Activated CD8-positive, alpha-beta memory T cell treated with anti-CD3 and anti-CD28 coated beads, Interleukin-2, amount 50 U/mL, for 4 hours (primary cell): ENCODE results near the gene SLC13A5.
"Not testable (repeated sequence)": the region's sequence is repeated elsewhere in the genome, so short reads cannot be mapped to it uniquely, and the experiment has no call there.

Experiments used
- DNase-seq: peaks from one replicate; pipeline ENCODE4 v3.0.0-alpha.2; 2020

The SLC13A5 gene

DNA sequence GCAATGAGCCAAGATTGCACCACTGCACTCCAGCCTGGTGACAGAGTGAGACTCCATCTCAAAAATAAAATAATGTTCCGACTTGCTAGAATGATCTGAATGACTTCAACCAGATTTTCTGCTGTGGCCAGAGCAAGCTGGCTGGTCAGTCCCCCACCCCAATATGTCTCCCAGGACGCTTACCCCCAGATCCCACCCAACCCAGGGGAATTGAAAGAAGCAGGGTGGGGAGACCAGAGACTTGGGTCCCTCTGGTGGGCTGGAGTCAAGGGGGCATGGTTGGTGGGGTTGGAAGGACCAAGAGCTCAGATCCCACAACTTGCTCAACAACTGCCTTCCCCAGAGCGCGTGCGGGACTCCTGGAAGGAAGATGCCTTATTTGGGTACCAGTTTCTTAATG, 54.8 kb downstream of the SLC13A5 start:
- not testable (repeated sequence) for DNase-seq

DNA sequence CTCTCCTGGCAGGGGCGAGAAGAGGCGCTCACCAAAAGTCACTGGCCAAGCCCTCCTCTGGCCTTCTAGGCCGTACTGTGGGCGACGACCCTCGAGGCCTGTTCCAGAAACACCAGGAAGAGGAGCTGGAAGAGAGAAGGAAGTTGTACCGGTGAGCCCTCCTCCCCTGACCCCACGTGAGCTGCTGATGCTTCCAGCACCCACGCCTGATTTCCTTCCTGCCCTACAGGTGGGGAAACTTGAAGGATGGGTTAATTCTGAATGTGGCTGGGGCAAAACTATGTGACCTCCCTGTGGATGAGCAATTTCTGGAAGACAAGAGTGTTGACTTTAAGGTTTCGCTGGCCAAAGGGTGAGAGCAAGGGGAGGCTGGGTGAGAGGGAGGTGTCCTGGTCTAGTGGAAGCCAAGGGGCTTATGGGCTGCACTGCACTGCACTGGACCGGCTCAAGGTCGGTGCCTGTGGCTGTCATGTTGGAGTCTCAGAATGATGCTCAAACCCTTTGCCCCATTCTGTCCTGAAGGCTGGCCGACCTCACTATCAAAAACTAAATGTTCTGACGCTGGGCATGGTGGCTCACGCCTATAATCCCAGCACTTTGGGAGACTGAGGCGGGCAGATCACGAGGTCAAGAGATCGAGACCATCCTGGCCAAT, 55.4 kb downstream of the SLC13A5 start:
- DNase-seq = no peak

DNA sequence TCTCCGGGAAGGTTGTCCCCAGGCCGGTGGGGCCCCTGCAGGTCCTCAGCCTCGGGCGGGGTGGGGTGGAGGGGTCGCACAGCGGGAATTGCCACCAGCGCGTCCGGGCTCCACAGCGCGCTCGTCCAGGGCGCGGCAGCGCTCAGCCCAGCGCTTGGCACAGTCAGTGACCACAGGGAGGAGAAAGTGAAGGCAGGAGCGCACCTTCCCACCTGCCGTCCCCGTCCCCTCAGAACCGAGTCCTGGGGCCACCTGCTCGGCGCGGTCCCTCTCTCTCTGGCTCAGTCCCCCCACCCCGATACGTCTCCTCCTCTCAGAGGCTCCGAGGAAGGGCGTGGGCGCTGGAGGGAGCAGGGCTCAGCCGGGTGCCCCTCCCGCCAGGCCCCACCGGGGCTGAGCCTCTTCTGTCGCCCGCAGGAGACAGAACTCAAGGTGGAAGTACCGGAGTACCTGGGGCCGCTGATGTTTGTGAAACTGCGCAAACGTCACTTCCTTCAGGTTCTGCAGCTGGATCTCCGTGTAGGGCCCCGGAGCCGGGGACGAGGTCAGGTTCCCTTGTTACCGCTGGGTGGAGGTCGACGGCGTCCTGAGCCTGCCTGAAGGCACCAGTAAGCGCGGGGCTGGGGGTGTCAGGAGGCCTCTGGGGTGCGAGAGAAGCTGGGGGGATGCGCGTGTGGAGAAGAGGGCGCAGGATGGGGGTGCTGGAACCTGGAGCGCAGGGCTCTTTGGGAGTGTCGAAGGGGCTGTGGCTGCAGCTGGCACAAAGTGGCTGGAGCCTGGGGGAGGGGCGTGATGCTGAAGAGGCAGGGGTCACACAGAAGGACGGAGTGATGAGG, 56.2 kb downstream of the SLC13A5 start:
- peak; percentile 59 for DNase-seq

DNA sequence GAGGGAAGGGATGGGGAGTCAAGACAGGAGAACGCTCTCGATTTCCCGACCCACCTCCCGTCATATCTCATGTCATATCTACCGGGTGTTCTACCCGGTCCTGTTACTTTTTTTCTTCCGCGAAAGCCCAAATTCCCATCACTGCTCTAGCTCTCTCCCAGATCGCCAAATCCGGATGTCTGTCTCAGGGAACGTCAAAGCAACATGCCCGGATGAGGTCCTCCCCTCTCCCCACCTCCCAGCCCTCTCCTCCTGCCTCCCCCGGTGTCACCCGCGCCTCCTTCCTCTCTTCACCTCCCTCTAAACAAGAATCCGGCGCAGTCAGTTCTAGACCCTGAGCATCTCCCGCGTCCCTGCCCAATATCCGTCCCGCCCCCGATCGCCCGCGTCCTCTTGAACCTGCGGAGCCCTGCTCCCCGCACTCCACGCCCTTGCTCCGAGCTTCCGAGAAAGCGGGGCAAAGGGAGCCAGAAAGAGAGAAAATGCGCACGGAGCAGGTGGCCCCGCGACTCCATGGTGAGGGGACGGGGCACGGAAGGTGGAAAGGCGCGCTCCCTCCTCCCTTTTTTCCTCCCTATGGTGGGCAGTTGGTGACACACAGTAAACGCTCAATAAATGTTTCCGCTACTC, 57.3 kb downstream of the SLC13A5 start:
- DNase-seq = not testable (repeated sequence)

DNA sequence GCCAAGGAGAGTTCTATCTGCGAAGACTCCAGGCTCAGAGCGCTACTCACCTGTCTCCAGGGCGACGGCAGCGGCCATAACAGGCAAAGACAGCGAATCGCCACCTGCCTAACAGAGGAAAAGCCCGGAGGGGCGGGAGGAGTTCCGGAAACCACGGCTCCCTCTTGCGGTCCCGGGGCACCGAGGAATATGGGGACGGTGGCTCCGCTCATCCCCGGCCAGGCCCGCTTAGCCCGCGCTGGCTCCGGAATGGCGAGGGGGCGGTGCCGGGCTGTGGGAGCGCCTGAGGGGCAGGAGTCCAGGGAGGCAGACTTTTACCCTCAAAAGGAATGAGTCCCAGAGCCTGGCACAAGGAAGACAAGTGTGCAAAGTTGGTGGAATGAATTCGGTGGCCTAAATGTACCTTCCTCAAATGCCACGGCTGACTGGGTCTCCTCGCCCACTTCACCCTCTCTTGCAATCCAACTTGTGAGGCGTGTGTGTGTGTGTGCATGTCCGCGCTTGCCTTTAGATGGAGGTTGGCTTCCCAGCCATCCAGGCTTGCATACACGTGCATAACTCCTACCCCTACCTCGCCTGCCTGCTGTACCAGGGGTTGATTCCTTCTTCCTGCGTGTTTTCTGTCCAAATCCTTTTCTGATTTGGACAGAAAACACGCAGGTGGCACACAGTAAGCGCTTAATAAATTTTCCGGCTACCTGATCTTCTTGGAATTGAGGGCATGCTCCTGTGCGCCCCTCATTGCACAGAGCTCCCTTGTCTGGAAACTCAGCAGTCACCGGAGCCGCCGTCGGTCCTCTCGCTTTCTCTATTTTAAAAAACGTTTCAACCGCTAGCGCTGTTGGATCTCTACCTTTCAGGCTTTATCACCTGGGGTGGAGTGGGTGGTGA, 58.1 kb downstream of the SLC13A5 start:
- no peak for DNase-seq

DNA sequence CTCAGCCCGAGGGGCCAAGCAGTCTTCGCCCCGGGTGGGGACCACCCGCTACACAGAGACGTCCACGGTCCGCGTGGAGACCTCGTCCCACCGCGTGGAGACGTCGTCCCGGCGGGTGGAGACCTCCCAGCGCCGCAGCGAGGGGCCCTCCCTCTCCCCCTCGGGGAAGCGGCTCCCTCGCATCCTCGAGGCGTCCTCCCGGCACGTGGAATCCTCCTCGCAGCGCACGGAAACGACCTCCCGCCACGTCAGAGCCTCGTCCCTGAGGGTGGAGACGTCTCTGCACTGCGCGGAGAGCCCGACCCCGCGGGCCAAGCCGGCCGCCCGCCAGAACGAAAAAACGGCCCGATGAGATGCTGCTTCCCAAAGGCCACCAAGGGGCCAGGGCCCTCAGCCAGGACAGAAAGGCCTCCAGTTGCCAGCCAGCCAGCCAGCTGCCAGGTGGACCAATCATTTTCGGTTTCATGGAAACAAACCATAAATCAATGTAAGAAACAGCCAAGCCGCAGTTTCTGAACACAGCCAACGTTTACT, 61.2 kb downstream of the SLC13A5 start:
- peak; percentile 38 for DNase-seq

DNA sequence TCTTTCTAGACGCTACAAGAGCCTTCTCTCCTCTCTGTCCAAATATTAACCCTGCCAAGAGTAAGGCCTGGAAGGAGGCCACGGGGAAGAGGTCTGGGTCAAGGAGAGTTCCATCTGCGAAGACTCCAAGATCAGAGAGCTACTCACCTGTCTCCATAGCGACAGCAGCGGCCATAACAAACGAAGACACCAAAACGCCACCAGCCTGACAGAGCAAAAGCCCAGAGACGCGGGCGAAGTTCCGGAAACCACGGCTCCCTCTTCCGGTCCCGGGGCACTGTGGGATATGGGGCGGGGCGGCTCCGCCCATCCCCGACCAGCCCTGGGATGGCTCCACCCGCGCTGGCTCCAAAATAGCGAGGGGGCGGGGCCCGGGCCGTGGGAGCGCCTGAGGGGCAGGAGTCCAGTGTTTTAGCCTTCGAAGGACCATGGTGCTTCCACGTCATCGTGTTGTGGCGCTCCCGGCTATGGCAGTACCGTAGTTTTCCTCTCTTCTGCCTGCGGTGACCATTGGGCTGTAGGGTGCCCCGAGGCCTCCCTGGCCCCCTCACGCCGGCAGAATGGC, 61.7 kb downstream of the SLC13A5 start, which contains the start of the genes C17orf100 and MED31:
C17orf100 (plus strand) TSS at position 409 of the 565 bp plus-strand sequence; CDS start at position 561, 152 bp downstream.
MED31 (minus strand) TSS at position 252 of the 565 bp plus-strand sequence; CDS start at position 175, 77 bp downstream.
- peak; percentile 92 for DNase-seq

DNA sequence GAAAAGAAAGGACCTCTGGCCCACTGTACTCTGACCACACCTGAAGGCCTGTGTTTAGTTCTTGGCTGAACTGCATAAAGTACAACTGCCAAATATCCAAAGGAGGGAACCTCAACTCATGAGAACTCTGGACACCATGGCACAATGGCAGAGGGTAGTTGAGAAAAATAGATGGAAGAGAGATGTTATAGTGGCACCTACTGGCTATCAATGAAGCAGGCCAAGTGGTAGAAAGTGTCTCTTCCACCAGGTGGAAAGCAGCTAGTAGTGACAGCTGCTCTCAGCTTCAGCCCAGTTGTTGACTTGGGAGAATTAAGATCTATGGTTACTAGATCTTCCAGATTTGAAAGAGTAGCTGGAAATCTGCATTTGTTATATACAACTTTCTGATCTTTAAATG, 65.0 kb downstream of the SLC13A5 start:
- DNase-seq = no peak

DNA sequence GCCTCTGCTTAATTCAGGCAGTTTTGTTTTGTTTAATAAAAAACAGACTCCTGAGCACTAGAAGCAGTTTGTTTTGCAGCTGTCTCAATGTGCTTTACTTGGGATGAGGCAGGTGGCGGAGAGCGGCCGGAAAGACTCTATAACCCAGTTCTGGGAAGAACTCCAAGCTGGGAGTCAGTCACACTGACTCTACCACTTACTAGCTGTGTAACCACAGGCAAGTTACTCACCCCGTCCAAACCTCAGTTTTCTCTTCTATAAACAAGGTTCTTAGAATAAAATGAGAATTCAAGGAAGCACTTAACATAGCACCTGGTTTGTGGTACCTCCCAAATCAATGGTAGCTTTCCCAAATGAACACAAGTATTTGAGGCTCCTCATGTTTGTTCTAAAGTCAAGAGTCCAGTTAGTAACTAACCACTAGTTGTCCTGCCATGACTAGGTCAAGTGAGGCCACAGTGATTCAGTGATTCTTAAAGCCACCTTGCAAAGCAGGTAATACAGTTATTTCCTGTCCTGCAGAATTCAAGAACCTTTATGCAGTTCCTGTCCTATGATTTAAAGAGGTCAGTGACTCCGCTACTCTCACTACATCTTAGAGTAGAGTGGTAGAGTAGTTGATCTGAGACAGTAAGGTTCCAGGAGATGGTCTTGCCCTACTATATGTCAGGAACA, 69.6 kb downstream of the SLC13A5 start:
- DNase-seq = no peak

DNA sequence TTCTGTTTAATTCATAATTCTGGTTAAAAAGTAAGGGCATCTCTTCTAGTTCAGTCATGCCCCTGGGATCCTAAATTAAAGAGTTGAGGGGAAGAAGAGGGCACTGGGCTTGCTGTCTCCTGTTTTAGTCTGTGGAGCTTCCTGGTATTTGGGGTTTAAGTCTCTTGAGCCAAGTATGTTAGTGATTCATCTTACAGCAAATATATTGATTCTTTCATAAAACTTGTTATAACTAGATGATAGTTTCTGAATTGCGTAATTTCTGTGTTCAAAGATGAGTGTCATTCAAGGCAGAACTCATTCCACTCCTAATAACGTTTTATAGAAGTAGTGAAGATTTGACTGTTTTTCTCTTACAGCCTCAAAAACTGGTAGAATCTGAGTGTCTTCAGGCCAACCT, 70.6 kb downstream of the SLC13A5 start:
- no peak for DNase-seq

DNA sequence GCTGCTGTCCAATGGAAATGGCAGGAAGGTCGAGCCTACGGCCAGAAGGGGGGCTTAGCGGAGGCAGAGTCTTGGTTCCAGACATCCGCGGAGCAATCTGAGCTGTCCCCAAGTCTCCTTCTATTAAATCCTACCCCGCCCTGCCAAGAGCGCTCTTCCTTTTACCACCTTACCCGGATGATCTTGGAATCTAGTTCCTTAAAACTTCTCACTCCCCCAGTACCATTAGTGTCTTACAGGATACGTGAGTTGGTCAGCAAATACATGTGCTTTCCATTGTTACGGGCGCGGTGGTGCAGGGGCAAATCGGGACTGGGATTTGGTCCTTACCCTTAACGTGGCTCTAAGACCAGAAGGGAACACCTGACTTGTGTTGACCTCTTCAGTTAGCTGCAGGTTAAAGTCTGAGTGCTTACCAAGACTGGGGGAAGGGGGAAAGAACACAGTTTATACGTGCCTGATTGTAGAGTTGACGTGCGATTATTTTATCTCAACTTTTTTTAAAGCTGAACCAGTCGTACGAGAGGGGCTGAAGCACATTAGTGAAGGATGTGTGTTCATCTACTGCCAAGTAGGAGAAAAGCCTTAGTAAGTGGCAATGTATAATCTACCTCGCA, 71.8 kb downstream of the SLC13A5 start:
- no peak for DNase-seq

DNA sequence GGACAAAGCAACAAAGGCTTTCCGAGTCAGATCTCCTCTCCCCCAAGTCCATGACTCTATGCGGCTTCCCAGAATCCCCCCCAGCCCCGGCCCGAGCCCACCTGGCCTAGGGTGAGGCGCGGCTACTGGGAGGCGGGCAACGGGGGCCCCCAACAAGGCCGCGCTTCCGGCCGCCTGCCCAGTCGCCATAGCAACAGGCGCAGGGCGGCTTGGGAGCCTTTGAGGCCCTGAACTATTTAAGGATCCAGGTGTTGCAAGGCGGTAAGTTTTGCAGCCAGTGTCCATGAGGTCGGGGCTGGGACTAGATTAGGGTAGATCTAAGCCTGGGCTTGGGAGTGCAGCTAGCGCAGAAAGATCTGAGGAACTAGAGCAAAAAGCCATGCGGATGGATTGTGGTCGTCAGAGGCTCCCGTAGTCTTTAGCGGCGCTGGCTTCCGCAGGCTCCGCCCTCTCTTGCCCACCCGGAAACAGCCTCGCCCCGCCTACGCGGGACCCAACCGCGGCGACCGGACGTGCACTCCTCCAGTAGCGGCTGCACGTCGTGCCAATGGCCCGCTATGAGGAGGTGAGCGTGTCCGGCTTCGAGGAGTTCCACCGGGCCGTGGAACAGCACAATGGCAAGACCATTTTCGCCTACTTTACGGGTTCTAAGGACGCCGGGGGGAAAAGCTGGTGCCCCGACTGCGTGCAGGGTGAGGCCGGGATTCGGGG, 72.5 kb downstream of the SLC13A5 start, which contains the start of the genes KIAA0753 and TXNDC17:
KIAA0753 (minus strand) TSS at position 176 of the 711 bp plus-strand sequence. CDS start 5,608 bp downstream, outside the sequence.
TXNDC17 (plus strand) TSS at position 525 of the 711 bp plus-strand sequence; CDS start at position 548, 23 bp downstream.
- peak; percentile 91 for DNase-seq

DNA sequence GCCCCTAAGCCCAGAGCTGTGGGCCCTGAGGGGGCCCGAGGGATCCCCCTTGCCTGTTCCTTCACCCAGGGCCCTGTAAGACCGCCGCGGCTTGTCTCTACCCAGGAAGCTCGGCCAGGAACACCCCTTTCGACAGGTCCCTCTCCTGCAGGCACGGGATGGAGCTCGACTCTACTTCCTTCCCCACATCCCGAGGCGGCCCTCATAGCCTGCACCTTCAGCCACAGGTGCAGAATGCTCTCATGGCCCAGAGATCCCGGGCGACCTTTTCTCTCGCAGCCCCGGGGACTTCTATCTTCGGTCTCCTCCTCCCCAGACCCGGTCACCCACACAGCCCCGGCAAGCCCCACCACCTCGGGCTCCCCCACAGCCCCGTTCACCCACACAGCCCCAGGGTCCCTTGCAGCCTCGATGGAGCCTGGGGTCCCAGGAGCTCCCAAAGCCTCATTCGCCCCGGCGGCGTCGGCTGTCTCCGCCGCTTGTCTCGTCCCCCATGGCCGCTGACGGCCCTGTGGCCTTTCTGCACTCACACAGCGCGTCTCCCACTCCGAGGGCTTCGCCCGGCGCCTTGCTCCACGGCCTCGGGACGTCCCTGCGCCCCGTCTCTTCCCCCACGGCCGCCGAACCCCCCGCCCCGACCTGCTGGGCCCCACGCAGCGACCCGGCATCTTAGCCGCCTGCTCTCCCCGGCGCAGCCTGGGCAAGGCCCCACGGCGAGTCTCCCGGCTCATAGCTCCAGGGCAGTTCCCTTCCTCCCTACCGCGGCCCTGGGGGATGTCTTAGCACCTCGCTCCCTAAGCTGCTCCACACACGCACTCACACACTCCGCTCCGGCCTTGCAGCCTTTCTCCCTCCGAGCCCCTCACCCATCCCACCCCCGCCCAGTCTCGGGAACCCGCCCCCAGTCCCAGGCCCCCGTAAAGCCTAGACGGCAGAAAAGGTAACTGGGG, 73.3 kb downstream of the SLC13A5 start:
- DNase-seq = no peak

DNA sequence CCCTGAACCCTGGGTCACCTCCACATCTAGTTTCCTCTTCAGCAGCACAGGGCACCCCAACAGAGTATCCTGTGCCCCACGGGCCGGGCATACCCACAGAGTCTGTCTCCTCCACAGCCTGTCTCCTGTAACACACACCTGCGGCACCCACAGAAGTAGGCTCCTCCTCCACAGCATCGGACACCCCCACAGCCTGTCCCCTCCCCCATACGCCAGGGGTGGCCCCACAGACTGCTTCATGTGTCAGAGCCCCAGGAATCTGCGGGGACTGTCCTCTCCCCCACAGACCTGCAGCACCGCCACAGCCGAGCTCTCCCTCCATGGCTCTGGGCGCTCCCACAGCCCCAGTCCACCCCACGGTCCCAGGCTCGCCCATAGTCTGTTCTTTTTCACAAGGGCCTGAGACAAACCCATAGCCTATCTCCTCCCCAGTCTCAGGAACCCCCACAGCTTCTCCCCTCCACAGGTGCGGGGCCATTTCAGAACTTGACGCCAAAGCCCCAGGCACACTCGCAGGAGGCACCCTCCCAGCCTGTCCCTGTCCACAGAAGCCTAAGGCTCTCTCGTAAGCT, 74.1 kb downstream of the SLC13A5 start:
- no peak for DNase-seq

DNA sequence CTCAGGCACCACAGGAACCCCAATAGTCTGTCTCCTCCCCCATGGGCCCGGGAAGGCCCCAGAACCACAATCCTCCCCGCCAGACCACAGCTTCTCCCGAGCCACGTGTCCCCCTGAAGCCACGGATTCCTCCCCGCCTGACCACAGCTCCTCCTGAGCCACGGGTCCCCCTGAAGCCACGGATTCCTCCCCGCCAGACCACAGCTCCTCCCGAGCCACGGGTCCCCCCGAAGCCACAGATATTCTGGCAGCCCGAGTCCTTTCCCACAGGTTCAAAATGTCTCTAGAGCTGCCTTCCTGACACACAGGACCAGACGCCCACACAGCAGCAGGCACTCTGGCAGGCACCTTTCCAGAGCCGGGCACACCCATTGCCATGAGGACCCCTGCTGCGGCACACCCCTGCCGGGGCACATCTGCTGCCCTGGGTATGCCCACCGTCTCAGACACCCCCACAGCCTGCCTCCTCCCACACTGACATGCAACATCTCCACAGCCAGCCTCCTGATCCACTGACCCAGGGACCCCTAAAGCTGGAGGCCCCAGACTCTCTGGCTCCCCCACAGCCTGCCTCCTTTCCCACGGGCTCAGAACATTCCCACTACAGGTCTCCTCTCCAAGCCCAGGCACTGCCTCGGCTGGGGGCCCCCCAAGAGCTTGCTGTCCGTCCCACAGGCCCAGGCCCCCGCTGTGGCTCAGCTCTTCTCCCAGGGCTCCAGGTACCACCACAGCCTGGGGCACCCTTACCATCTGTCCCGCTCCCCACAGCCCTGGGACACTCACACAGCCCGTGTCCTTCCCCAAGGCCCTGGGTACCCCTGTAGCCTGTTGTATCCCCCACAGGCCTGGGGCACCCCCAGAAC, 74.9 kb downstream of the SLC13A5 start:
- no peak for DNase-seq

DNA sequence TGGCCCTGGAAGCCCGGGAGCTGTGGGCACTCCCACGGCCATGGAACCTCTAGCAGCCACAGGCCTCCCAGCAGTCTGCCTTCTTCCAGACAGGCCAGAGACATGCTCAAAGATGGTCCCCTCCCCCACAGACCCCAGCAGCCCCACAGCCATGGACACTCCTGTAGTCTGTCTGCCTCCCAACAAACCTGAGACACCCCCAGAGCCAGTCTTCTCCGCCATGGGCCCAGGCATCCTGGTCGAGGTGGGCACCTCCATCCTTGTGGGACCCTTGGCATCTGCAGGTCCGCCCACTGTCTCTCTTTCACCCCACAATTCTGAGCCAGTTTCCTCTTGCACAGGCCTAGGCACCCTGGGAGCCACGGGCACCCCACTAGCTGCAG, 75.7 kb downstream of the SLC13A5 start:
- DNase-seq = no peak
